ENCODE results near the gene GPR137C.

DNA sequence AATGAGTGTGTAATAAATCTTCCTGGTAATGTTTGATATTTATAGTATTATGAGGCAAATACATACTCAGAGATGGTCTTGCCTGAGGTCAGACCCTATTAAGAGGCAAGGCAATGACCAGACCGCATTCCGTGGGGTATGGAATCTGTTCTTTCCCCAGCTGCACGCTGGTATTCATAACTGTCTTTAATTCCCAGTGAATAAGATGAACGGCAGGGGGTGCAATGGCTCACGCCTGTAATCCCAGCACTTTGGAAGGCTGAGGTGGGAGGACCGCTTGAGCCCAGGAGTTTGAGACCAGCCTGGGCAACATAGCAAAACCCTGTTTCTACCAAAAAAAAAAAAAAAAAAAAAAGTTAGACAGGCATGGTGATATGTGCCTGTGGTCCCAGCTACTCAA, 98.1 kb downstream of the GPR137C start:
- TF ChIP-seq, protein P1, sequence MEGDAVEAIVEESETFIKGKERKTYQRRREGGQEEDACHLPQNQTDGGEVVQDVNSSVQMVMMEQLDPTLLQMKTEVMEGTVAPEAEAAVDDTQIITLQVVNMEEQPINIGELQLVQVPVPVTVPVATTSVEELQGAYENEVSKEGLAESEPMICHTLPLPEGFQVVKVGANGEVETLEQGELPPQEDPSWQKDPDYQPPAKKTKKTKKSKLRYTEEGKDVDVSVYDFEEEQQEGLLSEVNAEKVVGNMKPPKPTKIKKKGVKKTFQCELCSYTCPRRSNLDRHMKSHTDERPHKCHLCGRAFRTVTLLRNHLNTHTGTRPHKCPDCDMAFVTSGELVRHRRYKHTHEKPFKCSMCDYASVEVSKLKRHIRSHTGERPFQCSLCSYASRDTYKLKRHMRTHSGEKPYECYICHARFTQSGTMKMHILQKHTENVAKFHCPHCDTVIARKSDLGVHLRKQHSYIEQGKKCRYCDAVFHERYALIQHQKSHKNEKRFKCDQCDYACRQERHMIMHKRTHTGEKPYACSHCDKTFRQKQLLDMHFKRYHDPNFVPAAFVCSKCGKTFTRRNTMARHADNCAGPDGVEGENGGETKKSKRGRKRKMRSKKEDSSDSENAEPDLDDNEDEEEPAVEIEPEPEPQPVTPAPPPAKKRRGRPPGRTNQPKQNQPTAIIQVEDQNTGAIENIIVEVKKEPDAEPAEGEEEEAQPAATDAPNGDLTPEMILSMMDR (IDR thresholded peaks at IDR 0.05; ENCODE audit: borderline replicate concordance, extremely low read depth, low read length, poor library complexity, severe bottlenecking), result no peak
- TF ChIP-seq EZH2 (IDR thresholded peaks at IDR 0.05; ENCODE audit: borderline replicate concordance, low read depth, low read length, severe bottlenecking), result no peak
